ENCODE results near the gene ROBO2.

The ROBO2 gene

GRCh38 chr3:77247817-77248216 lies 207.9 kb downstream of the ROBO2 start:
- H3K27ac ChIP-seq: peak overlapping the region in 1 of 2 donors; percentile 49
- TF ChIP-seq, protein P1, sequence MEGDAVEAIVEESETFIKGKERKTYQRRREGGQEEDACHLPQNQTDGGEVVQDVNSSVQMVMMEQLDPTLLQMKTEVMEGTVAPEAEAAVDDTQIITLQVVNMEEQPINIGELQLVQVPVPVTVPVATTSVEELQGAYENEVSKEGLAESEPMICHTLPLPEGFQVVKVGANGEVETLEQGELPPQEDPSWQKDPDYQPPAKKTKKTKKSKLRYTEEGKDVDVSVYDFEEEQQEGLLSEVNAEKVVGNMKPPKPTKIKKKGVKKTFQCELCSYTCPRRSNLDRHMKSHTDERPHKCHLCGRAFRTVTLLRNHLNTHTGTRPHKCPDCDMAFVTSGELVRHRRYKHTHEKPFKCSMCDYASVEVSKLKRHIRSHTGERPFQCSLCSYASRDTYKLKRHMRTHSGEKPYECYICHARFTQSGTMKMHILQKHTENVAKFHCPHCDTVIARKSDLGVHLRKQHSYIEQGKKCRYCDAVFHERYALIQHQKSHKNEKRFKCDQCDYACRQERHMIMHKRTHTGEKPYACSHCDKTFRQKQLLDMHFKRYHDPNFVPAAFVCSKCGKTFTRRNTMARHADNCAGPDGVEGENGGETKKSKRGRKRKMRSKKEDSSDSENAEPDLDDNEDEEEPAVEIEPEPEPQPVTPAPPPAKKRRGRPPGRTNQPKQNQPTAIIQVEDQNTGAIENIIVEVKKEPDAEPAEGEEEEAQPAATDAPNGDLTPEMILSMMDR (IDR thresholded peaks at IDR 0.05): no peak
- H3K4me3 ChIP-seq: no peak overlapping the region
- DNase-seq (ENCODE audit: low spot score): no peak

- DNase-seq (ENCODE audit: low spot score): no peak
- Histone ChIP-seq H3K27ac (no peak overlapping the region), H3K4me3 (no peak overlapping the region)
- TF ChIP-seq, protein P1 (IDR thresholded peaks at IDR 0.05): no peak
Measured at GRCh38 chr3:77248420-77248819, 208.5 kb downstream of the ROBO2 start.

DNA sequence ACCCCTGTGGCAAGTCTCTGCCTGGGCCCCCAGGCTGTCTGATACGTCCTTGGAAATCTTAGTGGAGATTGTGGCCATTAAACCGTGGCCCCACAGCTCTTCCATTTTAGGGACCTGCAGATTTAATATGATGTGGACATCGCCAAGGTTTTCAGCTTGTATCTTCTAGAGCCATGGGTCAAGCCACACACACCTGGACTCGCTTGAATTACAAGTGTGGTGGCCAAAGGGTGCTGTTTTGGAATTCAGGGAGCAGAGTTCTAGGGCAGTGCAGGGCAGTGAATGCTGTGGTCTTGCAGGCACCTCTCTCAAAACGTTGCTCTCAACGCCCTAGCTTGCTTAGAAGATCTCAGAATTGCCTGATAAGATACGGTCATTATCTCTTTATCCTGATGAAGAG lies 211.2 kb downstream of the ROBO2 start:
- TF ChIP-seq, protein P1 (IDR thresholded peaks at IDR 0.05): no peak
- DNase-seq (ENCODE audit: low spot score): no peak
- Histone ChIP-seq H3K27ac (no peak overlapping the region), H3K4me3 (no peak overlapping the region)

DNA sequence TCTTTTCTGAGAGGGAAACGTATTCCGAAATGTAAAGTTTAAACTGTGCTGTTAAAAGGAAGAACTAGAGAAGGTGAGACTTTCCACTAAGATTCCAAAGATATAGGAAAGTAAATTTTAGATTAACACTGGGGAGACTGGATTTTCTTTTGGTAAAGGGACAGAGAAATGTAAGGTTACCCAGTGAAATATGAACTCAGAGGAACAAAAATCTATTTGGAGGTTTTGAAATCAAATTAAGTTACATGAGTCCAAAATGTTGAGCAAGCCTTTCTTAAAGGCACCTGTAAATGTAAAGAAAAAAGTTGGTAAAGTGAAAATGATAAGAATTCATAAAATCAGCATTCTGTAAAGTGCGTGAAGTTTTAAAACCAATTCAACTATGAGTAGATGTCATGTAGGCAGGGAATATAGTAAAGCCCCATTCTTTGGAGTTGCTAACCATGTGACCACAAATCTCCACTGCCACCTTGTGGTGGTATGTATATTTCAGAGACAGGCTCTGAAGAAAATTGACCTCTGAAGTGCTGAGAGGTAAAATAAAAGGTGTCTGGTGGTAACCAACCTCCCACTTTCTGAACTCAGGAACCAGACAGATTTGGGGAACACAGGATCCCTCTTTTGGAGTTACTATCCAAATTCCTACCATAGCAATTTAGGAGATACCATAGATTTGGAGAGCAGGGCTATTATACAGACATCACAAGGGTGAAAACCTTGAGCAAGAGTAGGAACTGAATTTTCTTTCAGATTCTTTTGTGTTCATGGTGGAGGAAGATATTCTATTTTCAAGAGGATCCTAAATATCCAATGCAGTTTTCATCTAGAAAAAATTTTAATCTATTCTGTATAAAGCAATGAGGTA lies 215.3 kb downstream of the ROBO2 start:
- TF ChIP-seq, protein P1 (IDR thresholded peaks at IDR 0.05): peak; percentile 47
- Histone ChIP-seq H3K27ac (no peak overlapping the region), H3K4me3 (no peak overlapping the region)
- DNase-seq (ENCODE audit: low spot score): no peak

DNA sequence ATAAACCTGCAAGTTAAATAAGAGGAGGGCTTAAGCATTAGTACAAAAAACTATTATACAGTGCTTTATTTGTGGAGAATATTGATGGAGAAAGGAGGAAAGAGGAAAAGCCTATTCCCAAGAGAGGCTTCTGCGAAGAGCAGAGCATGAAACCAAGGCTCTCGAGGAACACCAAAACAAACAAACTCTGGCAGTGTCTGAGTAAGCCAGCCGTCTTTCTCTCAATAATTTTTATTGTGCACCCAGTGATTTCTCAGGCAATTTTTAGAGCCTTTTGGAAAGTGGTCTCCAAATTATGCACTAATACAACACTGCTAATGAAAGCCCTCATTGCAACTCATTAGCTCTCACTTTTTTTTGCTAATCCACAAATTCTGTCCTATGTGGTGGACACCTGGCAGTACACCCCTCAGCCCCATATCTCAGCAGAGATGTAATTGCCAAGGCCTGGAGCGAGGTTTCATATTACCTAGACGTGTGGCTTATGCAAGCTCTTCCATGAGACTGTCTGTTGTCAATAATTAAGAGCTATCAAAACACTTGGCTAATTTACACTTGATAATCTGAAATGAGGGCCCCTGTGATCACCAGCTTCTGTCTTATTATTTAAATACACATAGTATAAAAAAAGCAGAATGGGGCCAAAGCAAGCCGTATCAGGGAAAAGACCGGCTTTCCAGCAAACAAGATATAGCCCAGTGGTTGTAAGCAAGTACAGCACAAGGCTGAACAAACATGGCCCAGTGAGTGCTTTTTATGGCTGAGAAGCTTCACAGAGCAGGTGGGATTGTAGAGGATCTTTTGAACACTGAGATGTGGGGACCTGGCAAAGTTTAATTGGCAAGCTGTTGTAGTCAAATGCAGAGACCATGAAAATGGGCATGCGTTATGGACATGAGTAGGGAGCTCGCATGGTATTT lies 216.9 kb downstream of the ROBO2 start:
- no peak for DNase-seq (ENCODE audit: low spot score)
- TF ChIP-seq, protein P1 (IDR thresholded peaks at IDR 0.05): no peak

DNA sequence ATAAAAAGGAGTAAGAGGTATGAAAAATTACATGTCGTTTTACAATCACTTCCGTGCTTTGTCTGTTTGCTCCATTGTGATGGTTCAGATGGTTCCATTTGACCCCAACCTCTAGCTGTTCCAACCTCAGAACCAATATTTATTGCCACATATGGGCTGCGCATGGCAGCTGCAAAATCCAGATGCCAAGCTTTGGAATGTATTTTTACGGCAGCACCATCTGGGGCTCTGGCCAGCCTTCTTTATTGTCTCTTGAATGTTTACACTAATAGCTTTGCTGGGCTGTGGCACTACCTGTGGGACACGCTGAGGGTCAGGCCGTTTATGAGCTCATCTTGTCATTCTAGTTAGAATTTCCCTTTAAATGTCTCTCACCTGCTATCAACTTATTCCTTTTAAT lies 219.8 kb downstream of the ROBO2 start:
- TF ChIP-seq, protein P1 (IDR thresholded peaks at IDR 0.05): no peak
- H3K4me3 ChIP-seq: no peak overlapping the region
- H3K27ac ChIP-seq: no peak overlapping the region
- no peak for DNase-seq (ENCODE audit: low spot score)

More for the DNA sequence above, 216.9 kb downstream of the ROBO2 start:
- no peak overlapping the region for H3K4me3 ChIP-seq
- no peak overlapping the region for H3K27ac ChIP-seq
